Endothelial cell of umbilical vein (primary cell): ENCODE measurements around the gene KLF16.

Source experiments
- CTCF ChIP-seq, 2 donors: IDR thresholded peaks; 1 replicate in 1 of 2; 2 replicates in 1 of 2; pipeline ENCODE4 v1.5.1; 2011; ENCODE audit warnings: low read length in 2 of 2, mild to moderate bottlenecking in 2 of 2, moderate library complexity in 2 of 2, control low read depth in 1 of 2, inconsistent platforms in 1 of 2, low read depth in 1 of 2; ENCODE audit not compliant: insufficient read depth in 1 of 2; ENCODE audit errors: extremely low read depth in 1 of 2
- GATA2 ChIP-seq: IDR thresholded peaks from 2 replicates; pipeline ENCODE4 v1.7.0; 2011; ENCODE audit warnings: low read depth, mild to moderate bottlenecking, moderate library complexity, mixed read lengths, low read length; ENCODE audit not compliant: insufficient read length, insufficient read depth
- JUN ChIP-seq: IDR thresholded peaks from 2 replicates; pipeline ENCODE4 v1.6.1; 2011; ENCODE audit warnings: borderline replicate concordance, low read depth; ENCODE audit not compliant: insufficient read length, insufficient read depth
- MAX ChIP-seq: IDR thresholded peaks from 2 replicates; pipeline ENCODE4 v1.6.1; 2011; ENCODE audit not compliant: insufficient read depth, insufficient read length
- POLR2AphosphoS5 ChIP-seq: IDR thresholded peaks from 2 replicates; pipeline ENCODE4 v1.6.1; 2012; ENCODE audit warnings: low read depth, mild to moderate bottlenecking, control low read depth, low read length, moderate library complexity; ENCODE audit not compliant: insufficient read depth

- TF ChIP-seq GATA2 = no peak
- TF ChIP-seq POLR2AphosphoS5 = no peak
- TF ChIP-seq CTCF (IDR thresholded peaks at IDR 0.05; ENCODE audit: extremely low read depth in 1 of 2, insufficient read depth in 1 of 2, low read depth in 1 of 2, low read length in 2 of 2) = no peak
- no peak for TF ChIP-seq JUN
- no peak for TF ChIP-seq MAX
Measured at GRCh38 chr19:1883784-1884183, 20.4 kb upstream of the KLF16 start.
